Measurements from ENCODE around the gene CCDC54.

The CCDC54 gene

DNA sequence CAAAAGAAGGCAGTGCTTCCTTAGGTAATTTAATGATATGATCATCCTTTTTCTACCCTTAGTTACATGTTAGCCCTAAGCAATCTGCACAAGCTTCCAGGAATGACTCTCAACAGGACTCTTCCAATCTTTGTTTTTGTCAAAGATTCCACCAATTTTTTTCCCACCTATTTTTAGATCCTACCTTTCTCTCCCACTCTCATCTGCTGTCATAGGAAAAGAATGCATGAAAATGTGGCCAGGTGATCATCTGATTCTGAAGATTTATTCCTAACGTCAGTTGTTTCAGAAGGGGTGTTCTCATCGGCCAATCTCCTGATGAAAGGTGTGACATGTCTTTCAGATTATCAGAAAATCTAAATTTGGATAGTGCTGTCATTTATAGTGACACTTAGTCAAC is 7.2 kb downstream of the CCDC54 start:
- H3K27ac ChIP-seq, result no peak overlapping the region

DNA sequence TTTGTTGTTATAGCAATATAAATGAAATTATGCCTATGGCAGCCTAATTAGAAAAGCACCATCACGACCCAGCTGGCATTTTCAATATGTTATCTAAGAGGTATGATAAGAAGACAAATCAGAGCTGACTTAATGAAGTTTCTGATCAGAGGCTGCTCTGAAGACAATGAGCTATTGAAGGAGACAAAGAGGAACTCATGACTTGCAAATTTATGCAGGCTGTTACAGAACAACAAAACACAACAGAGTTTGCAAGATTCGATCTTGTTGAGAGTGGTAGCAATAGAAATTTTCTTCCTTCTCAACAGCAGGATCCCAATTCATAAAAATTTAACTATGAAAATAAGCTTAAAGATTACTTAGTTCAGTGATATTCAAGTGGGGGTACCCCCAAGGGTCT is 7.7 kb downstream of the CCDC54 start:
- no peak overlapping the region for H3K27ac ChIP-seq
- no peak overlapping the region for H3K9ac ChIP-seq

More for the DNA sequence above, 7.2 kb downstream of the CCDC54 start:
- Histone ChIP-seq H3K4me2 (ENCODE audit: low read length) (no peak overlapping the region), H3K9me3 (ENCODE audit: control insufficient read depth, low read length) (no peaks in the 10 kb centered on the region), H3K4me3 (ENCODE audit: low read depth, low read length) (no peak overlapping the region), H2AFZ (no peak overlapping the region), H3K9ac (no peak overlapping the region), H3K4me1 (no peaks in the 10 kb centered on the region), H3K27me3 (ENCODE audit: control insufficient read depth, insufficient read depth, low read length) (no peaks in the 10 kb centered on the region), H3K79me2 (peaks cover 5% of the 10 kb centered on the region), H3K36me3 (ENCODE audit: control insufficient read depth, insufficient read depth, low read length) (no peaks in the 10 kb centered on the region)
- TF ChIP-seq, protein P1, sequence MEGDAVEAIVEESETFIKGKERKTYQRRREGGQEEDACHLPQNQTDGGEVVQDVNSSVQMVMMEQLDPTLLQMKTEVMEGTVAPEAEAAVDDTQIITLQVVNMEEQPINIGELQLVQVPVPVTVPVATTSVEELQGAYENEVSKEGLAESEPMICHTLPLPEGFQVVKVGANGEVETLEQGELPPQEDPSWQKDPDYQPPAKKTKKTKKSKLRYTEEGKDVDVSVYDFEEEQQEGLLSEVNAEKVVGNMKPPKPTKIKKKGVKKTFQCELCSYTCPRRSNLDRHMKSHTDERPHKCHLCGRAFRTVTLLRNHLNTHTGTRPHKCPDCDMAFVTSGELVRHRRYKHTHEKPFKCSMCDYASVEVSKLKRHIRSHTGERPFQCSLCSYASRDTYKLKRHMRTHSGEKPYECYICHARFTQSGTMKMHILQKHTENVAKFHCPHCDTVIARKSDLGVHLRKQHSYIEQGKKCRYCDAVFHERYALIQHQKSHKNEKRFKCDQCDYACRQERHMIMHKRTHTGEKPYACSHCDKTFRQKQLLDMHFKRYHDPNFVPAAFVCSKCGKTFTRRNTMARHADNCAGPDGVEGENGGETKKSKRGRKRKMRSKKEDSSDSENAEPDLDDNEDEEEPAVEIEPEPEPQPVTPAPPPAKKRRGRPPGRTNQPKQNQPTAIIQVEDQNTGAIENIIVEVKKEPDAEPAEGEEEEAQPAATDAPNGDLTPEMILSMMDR (IDR thresholded peaks at IDR 0.05), result no peak

DNA sequence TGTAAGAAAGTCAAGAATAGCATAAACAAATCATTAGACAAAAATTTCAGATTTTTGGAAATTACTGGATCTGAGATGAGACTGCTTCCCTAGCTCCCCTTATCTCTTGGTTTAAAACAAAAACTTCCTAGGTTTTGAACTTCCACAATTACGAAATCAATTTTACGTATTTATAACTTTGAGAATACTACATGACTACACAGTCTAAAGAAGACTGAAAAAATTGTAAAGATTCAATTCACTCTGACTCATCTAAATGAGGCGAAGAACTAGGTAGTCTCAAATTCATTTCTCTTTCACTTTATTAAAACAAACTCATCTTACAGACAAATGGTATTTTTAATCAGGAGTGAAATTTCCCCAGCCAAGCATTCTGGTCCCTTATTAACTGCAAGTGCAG is 10.3 kb downstream of the CCDC54 start:
- no peak overlapping the region for H3K4me2 ChIP-seq (ENCODE audit: low read length)
- no peaks in the 10 kb centered on the region for H3K9me3 ChIP-seq (ENCODE audit: control insufficient read depth, low read length)
- TF ChIP-seq, protein P1 (IDR thresholded peaks at IDR 0.05), result no peak
- no peak overlapping the region for H2AFZ ChIP-seq
- no peak overlapping the region for H3K9ac ChIP-seq
- no peak overlapping the region for H3K4me3 ChIP-seq (ENCODE audit: low read depth, low read length)
- H3K27ac ChIP-seq, result no peak overlapping the region
- H3K27me3 ChIP-seq (ENCODE audit: control insufficient read depth, insufficient read depth, low read length), result no peaks in the 10 kb centered on the region
- H3K36me3 ChIP-seq (ENCODE audit: control insufficient read depth, insufficient read depth, low read length), result no peaks in the 10 kb centered on the region
- H3K79me2 ChIP-seq, result peaks cover 5% of the 10 kb centered on the region
- peaks cover 6% of the 10 kb centered on the region for H3K4me1 ChIP-seq

More for the DNA sequence above, 7.7 kb downstream of the CCDC54 start:
- TF ChIP-seq, protein P1 (IDR thresholded peaks at IDR 0.05), result no peak
- Histone ChIP-seq H3K4me2 (ENCODE audit: low read length) (no peak overlapping the region), H3K4me3 (ENCODE audit: low read depth, low read length) (no peak overlapping the region), H3K4me1 (no peaks in the 10 kb centered on the region), H3K9me3 (ENCODE audit: control insufficient read depth, low read length) (no peaks in the 10 kb centered on the region), H3K27me3 (ENCODE audit: control insufficient read depth, insufficient read depth, low read length) (no peaks in the 10 kb centered on the region), H3K79me2 (peaks cover 5% of the 10 kb centered on the region), H2AFZ (no peak overlapping the region), H3K36me3 (ENCODE audit: control insufficient read depth, insufficient read depth, low read length) (no peaks in the 10 kb centered on the region)

DNA sequence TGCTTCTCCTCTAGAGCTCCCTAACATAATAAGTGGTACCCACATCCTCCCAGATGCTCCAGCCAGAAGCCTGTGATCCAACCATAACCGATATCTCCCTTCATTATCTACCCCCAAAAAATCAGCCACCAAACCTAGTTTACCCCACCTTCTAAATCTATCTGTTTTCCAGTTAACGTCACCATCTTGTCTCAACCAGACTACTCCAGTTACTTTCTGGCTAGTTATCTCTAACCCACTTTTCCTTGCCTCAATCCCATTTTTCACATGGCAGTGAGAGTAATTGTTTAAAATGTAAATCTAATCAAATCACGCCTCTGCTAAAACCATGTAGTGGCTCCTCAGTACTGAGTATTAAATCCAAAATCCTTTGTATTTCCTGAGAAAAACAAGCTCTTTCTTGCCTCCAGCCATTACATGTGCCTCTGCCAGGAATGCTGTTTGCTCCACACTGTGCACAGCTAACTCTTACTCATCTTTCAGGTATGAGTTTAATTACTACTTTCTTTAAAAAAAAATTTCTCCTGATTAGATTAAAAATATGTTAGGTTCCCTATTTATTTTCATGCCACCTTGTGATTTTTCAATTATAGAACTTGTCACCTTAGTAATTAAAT is 15.4 kb downstream of the CCDC54 start:
- no peak overlapping the region for H3K4me3 ChIP-seq (ENCODE audit: low read depth, low read length)

More for the DNA sequence above, 15.4 kb downstream of the CCDC54 start:
- Histone ChIP-seq H3K79me2 (no peaks in the 10 kb centered on the region), H3K36me3 (ENCODE audit: control insufficient read depth, insufficient read depth, low read length) (no peaks in the 10 kb centered on the region), H3K27ac (no peak overlapping the region), H3K9ac (no peak overlapping the region), H2AFZ (no peak overlapping the region), H3K4me1 (peaks cover 7% of the 10 kb centered on the region), H3K4me2 (ENCODE audit: low read length) (no peak overlapping the region), H3K9me3 (ENCODE audit: control insufficient read depth, low read length) (no peaks in the 10 kb centered on the region), H3K27me3 (ENCODE audit: control insufficient read depth, insufficient read depth, low read length) (no peaks in the 10 kb centered on the region)
- TF ChIP-seq, protein P1 (IDR thresholded peaks at IDR 0.05), result no peak

Data from parathyroid adenoma (tissue), 2 donors.